Measurements from ENCODE around the gene BSPH1. TPM values are rescaled to one million over a fixed set of nuclear protein-coding genes. Genes with fewer than 3 reads are reported as not detected.

BSPH1 gene
- total RNA-seq, 2 donors from 2014 or later: not detected

DNA sequence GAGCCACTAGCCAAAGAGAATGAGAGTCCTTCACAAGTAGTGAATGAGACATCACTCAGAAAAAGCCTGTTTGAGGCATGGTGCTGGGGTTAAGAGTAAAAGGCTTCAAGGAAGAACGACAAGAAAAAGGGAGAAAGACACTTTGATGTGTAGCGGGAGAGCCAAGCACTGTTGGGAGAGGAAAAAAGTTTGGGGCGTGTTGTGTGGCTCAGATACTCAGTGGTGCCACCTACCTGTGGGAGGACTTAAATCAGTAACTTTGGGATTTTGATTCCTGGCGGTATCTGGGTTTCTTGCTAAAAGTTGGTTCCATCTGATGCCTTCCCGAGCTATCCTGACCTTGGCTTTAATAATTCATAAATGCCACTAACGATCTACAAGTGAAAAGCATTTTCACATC, 14.8 kb upstream of the BSPH1 start:
- intact Hi-C loops (cut with DNase I): no loop called here
- no peak for DNase-seq
- TF ChIP-seq, protein P1, sequence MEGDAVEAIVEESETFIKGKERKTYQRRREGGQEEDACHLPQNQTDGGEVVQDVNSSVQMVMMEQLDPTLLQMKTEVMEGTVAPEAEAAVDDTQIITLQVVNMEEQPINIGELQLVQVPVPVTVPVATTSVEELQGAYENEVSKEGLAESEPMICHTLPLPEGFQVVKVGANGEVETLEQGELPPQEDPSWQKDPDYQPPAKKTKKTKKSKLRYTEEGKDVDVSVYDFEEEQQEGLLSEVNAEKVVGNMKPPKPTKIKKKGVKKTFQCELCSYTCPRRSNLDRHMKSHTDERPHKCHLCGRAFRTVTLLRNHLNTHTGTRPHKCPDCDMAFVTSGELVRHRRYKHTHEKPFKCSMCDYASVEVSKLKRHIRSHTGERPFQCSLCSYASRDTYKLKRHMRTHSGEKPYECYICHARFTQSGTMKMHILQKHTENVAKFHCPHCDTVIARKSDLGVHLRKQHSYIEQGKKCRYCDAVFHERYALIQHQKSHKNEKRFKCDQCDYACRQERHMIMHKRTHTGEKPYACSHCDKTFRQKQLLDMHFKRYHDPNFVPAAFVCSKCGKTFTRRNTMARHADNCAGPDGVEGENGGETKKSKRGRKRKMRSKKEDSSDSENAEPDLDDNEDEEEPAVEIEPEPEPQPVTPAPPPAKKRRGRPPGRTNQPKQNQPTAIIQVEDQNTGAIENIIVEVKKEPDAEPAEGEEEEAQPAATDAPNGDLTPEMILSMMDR (IDR thresholded peaks at IDR 0.05): no peak
- no peak for TF ChIP-seq POLR2A (IDR thresholded peaks at IDR 0.05)
- Histone ChIP-seq H3K4me1 (no peaks in the 10 kb centered on the region), H3K27ac (no peak overlapping the region), H3K9me3 (no peaks in the 10 kb centered on the region), H3K27me3 (no peaks in the 10 kb centered on the region), H3K4me3 (no peak overlapping the region), H3K36me3 (replicated peaks in 1 of 2; ENCODE audit: insufficient read depth in 1 of 2, low read depth in 2 of 2) (no peaks in the 10 kb centered on the region)
- WGBS, 2 donors: 63 to 72% methylated on average over 6 of the region's 6 CpGs
- ATAC-seq: no peak

DNA sequence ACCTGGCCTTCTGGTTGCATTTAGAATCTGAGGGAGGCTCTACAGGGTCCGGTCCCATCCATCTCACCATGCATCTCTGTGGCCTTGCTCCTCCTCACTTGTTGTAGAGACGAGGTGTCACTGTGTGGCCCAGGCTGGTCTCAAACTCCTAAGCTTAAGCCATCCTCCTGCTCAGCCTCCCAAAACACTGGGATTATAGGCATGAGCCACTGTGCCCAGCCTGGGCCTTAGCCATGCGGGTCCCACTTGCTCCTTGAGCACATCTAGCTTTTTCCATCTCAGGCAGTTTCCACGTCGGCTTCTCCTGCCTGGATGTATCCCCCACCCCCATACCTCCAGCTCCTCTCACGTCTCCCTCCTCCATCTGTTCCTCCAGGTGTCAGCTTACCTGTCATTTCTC, 12.3 kb upstream of the BSPH1 start:
- ATAC-seq (no peak), DNase-seq (no peak)
- WGBS, 2 donors: 53 to 71% methylated on average over 5 to 6 of the region's 6 CpGs
- Histone ChIP-seq H3K27ac (no peak overlapping the region), H3K4me3 (no peak overlapping the region), H3K27me3 (no peaks in the 10 kb centered on the region), H3K4me1 (no peaks in the 10 kb centered on the region), H3K9me3 (no peaks in the 10 kb centered on the region), H3K36me3 (replicated peaks in 1 of 2; ENCODE audit: insufficient read depth in 1 of 2, low read depth in 2 of 2) (no peaks in the 10 kb centered on the region)
- intact Hi-C loops (cut with DNase I): no loop called here
- TF ChIP-seq, protein P1 (IDR thresholded peaks at IDR 0.05): no peak
- no peak for TF ChIP-seq POLR2A (IDR thresholded peaks at IDR 0.05)

DNA sequence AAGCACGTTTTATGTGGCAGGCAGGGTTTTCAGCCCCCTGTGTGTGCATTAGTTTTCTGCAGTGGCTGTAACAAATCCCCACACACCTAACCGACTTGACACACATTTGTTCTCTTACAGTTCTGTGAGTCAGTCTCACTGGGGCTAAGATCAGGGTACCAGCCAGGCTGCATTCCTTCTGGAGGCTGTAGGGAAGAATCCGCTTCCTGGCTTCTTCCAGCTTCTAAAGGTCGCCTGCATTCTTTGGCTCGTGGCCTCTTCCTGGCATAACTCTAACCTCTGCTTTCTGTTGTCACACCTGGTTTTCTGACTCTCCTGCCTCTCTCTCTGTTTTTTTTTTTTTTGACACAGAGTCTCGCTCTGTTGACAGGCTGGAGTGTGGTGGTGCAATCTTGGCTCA, 8.9 kb upstream of the BSPH1 start:
- Histone ChIP-seq H3K27ac (no peak overlapping the region), H3K4me1 (no peaks in the 10 kb centered on the region), H3K36me3 (replicated peaks in 1 of 2; ENCODE audit: insufficient read depth in 1 of 2, low read depth in 2 of 2) (no peaks in the 10 kb centered on the region), H3K9me3 (no peaks in the 10 kb centered on the region), H3K4me3 (no peak overlapping the region), H3K27me3 (no peaks in the 10 kb centered on the region)
- DNase-seq (no peak), ATAC-seq (no peak)
- WGBS, 2 donors: 60 to 74% methylated on average over 6 of the region's 6 CpGs
- intact Hi-C loops (cut with DNase I): no loop called here
- TF ChIP-seq POLR2A (IDR thresholded peaks at IDR 0.05): no peak
- TF ChIP-seq, protein P1 (IDR thresholded peaks at IDR 0.05): no peak

DNA sequence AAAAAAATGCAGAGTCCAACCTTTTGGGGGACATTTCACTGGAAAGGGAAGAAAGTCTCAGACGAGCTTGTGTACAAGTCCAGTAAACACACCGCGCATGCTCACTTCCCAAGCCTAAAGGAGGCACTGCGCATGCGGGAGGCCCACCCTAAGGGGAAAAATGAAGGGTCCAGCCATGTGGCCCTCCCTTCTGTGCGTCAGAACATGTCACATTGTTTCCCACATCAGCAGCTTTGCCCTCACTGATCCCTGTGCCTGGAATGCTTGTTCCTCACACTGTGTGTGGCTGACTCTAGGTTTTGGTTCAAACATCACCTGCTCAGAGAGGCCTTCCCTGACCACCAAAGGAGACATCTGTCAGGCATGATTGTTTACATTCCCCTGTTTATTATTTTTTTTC, 6.8 kb upstream of the BSPH1 start:
- 76 to 85% methylated on average over 6 of the region's 6 CpGs for WGBS, 2 donors
- Histone ChIP-seq H3K36me3 (replicated peaks in 1 of 2; ENCODE audit: insufficient read depth in 1 of 2, low read depth in 2 of 2) (no peaks in the 10 kb centered on the region), H3K4me1 (no peaks in the 10 kb centered on the region), H3K4me3 (no peak overlapping the region), H3K27me3 (no peaks in the 10 kb centered on the region), H3K9me3 (no peaks in the 10 kb centered on the region), H3K27ac (no peak overlapping the region)
- ATAC-seq (no peak), DNase-seq (no peak)
- TF ChIP-seq POLR2A (IDR thresholded peaks at IDR 0.05): no peak
- TF ChIP-seq, protein P1 (IDR thresholded peaks at IDR 0.05): no peak
- intact Hi-C loops (cut with DNase I): no loop called here

DNA sequence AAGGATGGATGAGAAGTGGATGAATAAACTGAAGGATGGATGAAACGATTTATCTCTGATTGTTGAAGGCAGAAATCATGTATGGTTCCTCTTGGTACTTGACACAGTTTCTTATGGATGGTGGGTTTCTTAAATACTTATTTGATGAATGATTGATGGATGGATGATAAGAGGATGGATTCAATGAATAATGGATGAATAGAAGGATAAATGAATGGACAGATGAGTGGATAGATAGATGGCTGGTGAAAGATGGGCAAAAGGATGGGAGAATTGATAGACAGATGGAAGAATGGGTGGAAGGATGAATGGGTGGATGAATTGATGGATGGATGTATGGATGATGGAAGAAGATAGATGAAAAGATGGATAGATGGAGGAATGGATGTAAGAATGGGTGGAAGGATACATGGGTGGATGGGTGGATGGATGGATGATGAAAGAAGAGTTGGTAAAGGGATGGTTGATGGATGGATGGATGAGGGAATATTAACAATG, 4.3 kb upstream of the BSPH1 start:
- DNase-seq (no peak), ATAC-seq (no peak)
- no peak overlapping the region for H3K27ac ChIP-seq
- intact Hi-C loops (cut with DNase I): no loop called here
- no peak overlapping the region for H3K4me3 ChIP-seq
- H3K9me3 ChIP-seq: no peaks in the 10 kb centered on the region
- no peaks in the 10 kb centered on the region for H3K27me3 ChIP-seq
- no peaks in the 10 kb centered on the region for H3K36me3 ChIP-seq (replicated peaks in 1 of 2; ENCODE audit: insufficient read depth in 1 of 2, low read depth in 2 of 2)
- H3K4me1 ChIP-seq: no peaks in the 10 kb centered on the region
- WGBS, 2 donors: 24 to 28% methylated on average over 1 of the region's 1 CpG
- TF ChIP-seq, protein P1 (IDR thresholded peaks at IDR 0.05): no peak
- TF ChIP-seq POLR2A (IDR thresholded peaks at IDR 0.05): no peak
